ENCODE results near the gene FBXO42. TPM values are rescaled to one million over a fixed set of nuclear protein-coding genes. Genes with fewer than 3 reads are reported as not detected.
"Not testable (repeated sequence)": the region's sequence is repeated elsewhere in the genome, so short reads cannot be mapped to it uniquely, and the experiment has no call there.

The FBXO42 gene
- total RNA-seq, 4 donors from 2014 or later, result 40.1 to 68.3 (median 58.1) TPM

DNA sequence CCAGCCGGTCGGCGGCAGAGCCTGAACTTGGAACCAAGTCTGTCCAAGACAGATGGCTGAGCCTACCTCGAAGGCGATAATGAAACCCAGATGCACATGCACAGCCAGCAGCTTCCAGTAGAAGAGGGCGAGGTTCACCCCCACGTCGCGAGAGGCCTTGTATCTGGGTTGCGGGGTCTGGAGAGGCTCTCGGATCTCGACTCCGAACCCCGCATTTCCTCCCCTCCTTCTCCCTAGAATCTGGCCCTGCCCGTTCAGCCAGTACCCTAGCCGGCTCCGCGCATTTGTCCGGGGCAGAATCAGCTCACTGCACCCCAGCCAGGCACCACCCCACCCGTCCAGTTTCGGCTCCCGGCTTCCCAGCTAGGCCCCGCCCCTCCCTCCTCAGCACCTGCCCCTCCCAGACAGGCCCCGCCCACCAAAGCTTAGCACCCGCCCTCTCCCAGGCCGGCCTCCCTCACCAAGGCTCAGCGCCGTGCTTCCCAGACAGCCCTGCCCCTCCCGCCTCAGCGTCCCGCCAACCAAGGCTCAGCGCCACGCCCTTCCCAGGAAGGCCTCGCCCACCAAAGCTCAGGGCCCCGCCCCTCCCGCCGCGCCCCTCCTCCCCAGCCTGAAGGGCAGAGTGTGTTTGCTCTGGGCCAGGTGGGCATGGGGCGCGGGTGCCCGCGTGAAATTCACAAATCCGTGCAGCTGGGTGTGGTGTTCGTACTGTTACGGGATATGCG is 135.1 kb downstream of the FBXO42 start:
- H3K4me3 ChIP-seq (ENCODE audit: low read depth, poor library complexity, severe bottlenecking), result peak overlapping the region; percentile 19
- intact Hi-C loops (cut with DNase I; ENCODE audit: low total_unique reads), result no loop called here
- TF ChIP-seq, protein P1, sequence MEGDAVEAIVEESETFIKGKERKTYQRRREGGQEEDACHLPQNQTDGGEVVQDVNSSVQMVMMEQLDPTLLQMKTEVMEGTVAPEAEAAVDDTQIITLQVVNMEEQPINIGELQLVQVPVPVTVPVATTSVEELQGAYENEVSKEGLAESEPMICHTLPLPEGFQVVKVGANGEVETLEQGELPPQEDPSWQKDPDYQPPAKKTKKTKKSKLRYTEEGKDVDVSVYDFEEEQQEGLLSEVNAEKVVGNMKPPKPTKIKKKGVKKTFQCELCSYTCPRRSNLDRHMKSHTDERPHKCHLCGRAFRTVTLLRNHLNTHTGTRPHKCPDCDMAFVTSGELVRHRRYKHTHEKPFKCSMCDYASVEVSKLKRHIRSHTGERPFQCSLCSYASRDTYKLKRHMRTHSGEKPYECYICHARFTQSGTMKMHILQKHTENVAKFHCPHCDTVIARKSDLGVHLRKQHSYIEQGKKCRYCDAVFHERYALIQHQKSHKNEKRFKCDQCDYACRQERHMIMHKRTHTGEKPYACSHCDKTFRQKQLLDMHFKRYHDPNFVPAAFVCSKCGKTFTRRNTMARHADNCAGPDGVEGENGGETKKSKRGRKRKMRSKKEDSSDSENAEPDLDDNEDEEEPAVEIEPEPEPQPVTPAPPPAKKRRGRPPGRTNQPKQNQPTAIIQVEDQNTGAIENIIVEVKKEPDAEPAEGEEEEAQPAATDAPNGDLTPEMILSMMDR (IDR thresholded peaks at IDR 0.05), result no peak
- no peak for TF ChIP-seq POLR2A (IDR thresholded peaks at IDR 0.05)
- 1 to 2% methylated on average over 36 to 45 of the region's 46 CpGs for WGBS, 2 donors
- DNase-seq (ENCODE audit: low spot score in 2 of 2), result peak; percentile 98 to 100

DNA sequence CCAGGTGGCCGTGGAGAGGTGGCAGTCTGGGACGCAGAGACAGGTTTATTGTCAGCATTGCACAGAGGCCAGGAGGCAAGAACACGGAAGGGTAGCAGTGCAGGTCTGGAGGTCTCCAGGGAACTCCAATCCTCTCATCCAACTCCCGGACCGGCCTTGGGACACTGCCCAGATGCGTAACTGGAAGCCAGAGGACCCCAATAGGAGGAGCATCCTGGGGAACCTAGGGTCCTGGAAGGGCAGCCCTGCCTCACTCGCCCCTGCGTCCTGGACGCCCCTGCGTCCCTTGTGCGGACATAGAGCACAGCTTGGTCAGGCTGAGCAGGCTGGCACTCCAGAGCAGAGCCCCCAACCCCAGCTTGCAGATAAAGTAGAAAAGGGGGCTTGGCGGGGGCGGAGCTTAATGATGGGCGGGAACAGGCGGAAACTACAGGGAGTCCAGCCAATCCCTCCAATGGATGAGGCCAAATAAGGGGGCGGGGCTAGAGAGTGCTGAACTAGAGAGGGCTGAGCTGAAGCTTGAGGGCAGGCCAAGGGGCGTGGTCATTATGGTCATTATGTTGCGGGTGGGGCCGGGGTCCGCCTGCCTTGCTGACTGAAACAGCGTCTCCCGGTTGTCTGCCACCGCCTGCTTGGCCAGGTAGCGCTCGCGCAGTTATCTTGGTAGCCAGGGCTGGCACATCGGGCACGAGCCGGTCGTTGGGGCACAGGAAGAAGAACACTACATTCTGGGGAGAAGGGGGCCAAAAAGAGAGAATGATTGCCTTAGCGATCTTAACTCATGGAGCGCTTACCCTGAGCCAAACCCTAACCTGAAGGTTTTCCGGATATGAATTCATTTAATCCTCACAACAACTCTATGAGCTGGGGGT is 136.2 kb downstream of the FBXO42 start:
- intact Hi-C loops (cut with DNase I; ENCODE audit: low total_unique reads), result no loop called here
- no peak overlapping the region for H3K4me3 ChIP-seq (ENCODE audit: low read depth, poor library complexity, severe bottlenecking)
- WGBS, 2 donors, result 26 to 29% methylated on average over 33 of the region's 33 CpGs
- no peak for TF ChIP-seq POLR2A (IDR thresholded peaks at IDR 0.05)
- TF ChIP-seq, protein P1 (IDR thresholded peaks at IDR 0.05), result no peak
- DNase-seq (ENCODE audit: low spot score in 2 of 2), result peak; percentile 84 to 94

DNA sequence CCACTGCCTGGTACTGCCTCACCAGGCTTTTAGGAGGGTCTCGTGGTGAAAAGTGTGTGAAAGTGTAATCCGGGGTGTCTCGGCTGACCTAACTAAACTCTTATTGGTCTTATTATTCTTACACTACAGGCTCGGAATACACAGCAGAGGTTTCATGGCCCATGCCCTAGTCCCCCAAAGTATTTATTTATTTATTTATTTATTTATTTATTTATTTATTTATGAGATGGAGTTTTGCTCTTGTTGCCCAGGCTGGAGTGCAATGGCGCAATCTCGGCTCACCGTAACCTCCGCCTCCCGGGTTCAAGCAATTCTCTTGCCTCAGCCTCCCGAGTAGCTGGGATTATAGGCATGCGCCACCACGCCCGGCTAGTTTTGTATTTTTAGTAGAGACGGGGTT is 137.0 kb downstream of the FBXO42 start:
- H3K4me3 ChIP-seq (ENCODE audit: low read depth, poor library complexity, severe bottlenecking); DNase-seq (ENCODE audit: low spot score in 2 of 2); intact Hi-C loops (cut with DNase I; ENCODE audit: low total_unique reads): not testable (repeated sequence)
- WGBS, 2 donors, result 93 to 94% methylated on average over 14 of the region's 14 CpGs

DNA sequence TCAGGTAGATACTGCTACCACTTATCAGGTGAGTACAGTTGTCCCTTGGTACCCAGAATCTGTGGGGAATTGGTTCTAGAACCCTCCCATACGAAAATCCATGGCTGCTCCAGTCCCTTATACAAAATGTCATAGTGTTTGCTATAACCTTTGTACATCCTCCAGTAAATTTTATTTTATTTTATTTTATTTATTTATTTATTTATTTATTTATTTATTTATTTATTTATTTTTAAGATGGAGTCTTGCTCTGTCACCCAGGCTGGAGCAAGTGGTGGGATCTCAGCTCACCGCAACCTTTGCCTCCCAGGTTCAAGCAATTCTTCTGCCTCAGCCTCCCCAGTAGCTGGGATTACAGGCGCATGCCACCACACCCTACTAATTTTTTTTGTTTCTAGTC is 138.7 kb downstream of the FBXO42 start:
- WGBS, 2 donors, result 88 to 89% methylated on average over 3 of the region's 3 CpGs
- DNase-seq (ENCODE audit: low spot score in 2 of 2); H3K4me3 ChIP-seq (ENCODE audit: low read depth, poor library complexity, severe bottlenecking); intact Hi-C loops (cut with DNase I; ENCODE audit: low total_unique reads): not testable (repeated sequence)

DNA sequence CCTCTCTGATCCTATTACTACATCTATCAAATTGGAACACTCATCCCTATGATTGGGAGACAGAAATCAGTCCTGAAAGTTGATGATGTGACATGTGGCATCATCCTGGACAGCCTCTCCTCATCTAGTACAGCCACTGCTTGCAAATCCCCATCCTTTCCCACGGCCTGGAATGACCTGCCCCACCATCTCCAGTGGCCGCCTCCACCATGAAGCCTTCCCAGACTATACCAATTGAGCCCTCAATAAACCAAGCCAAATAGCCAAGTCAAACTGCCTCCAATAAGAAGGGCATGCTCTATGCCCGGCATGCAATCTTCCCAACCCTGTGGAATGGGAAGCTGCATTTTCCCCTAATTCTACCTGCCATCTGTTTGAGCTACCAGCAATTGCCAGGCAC is 139.3 kb downstream of the FBXO42 start:
- 54 to 57% methylated on average over 3 of the region's 3 CpGs for WGBS, 2 donors
- TF ChIP-seq, protein P1 (IDR thresholded peaks at IDR 0.05), result no peak
- no peak for TF ChIP-seq POLR2A (IDR thresholded peaks at IDR 0.05)
- no peak for DNase-seq (ENCODE audit: low spot score in 2 of 2)
- intact Hi-C loops (cut with DNase I; ENCODE audit: low total_unique reads), result no loop called here
- H3K4me3 ChIP-seq (ENCODE audit: low read depth, poor library complexity, severe bottlenecking), result no peak overlapping the region

DNA sequence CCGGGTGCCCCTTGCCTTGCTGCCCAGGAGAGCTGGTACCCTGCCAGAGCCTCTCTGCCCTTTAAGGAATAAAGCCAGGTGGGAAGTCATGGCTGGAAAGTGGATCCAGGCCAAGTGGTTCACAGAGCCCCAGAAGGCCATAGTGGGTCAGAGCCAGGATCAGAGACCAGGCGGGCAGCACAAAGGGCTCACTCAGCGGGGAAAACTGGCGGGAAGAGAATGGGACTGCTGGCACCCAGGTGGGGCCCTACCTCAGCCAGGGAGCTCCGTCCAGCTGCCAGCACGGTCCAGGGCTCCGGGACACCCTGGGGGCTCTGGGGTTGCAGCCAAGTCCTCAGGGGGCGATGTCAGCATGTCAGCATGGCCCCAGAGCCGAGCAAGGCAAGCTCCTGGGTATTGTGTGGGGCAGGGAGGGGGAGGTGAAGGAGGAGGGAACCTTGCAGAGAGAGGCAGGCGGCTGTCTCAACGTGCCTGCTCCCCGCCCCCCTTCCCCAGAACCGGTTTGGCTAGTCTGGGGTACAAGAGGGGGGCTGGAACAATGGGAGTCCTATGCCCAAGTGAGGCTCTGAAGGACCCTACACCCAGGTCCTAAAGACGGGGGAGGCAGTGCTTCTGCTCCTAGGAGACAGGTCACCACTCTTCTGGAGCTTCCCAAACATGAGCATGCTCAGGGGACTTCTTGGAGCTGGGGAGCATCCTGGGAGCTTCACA is 139.9 kb downstream of the FBXO42 start, which contains the start of gene ARHGEF19:
ARHGEF19 (minus strand) TSS at position 402 of the 711 bp plus-strand sequence. CDS start 3,598 bp downstream, outside the sequence.
- DNase-seq (ENCODE audit: low spot score in 2 of 2), result no peak
- no peak for TF ChIP-seq POLR2A (IDR thresholded peaks at IDR 0.05)
- TF ChIP-seq, protein P1 (IDR thresholded peaks at IDR 0.05), result no peak
- intact Hi-C loops (cut with DNase I; ENCODE audit: low total_unique reads), result no loop called here
- no peak within 1 kb of the TSS for H3K4me3 ChIP-seq (ENCODE audit: low read depth, poor library complexity, severe bottlenecking)
- 28 to 36% methylated on average over 12 of the region's 14 CpGs for WGBS, 2 donors
